Neural progenitor cell (in vitro differentiated cells): ENCODE measurements around the gene RAB36.

Experiments
- EZH2phosphoT487 ChIP-seq: fragments of 200-600 bp; sonication (generic); IDR thresholded peaks from 2 replicates; pipeline ENCODE4 v1.6.1; 2017; ENCODE audit warnings: antibody characterized with exemption
- TF ChIP-seq, protein P1 (sequence below): fragments of 200-600 bp; sonication (generic); IDR thresholded peaks from 2 replicates; pipeline ENCODE4 v1.5.1; 2017; ENCODE audit warnings: antibody characterized with exemption, mild to moderate bottlenecking

DNA sequence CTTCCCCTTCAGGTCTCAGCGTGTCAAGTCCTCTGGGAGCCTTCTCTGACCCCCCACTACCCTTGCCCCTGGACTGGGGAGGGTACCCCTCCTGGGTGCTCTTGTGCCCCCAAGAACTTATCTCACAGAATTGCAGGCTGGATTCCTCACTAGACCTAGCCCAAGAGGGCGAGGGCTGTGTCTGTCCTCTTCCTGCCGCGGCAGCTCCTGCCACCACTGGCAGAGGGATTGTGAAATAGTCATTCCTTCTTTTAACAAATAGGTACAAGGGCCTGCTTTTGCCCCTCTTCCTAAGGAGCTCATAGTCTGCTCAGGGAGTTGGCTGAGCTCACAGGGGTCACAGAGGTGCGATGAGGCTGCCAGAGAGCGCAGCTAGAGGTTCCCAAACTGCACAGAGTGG is 5.5 kb downstream of the RAB36 start:
- TF ChIP-seq EZH2phosphoT487 = no peak
- TF ChIP-seq, protein P1, sequence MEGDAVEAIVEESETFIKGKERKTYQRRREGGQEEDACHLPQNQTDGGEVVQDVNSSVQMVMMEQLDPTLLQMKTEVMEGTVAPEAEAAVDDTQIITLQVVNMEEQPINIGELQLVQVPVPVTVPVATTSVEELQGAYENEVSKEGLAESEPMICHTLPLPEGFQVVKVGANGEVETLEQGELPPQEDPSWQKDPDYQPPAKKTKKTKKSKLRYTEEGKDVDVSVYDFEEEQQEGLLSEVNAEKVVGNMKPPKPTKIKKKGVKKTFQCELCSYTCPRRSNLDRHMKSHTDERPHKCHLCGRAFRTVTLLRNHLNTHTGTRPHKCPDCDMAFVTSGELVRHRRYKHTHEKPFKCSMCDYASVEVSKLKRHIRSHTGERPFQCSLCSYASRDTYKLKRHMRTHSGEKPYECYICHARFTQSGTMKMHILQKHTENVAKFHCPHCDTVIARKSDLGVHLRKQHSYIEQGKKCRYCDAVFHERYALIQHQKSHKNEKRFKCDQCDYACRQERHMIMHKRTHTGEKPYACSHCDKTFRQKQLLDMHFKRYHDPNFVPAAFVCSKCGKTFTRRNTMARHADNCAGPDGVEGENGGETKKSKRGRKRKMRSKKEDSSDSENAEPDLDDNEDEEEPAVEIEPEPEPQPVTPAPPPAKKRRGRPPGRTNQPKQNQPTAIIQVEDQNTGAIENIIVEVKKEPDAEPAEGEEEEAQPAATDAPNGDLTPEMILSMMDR = no peak
